ENCODE results near the gene PTPRG.

DNA sequence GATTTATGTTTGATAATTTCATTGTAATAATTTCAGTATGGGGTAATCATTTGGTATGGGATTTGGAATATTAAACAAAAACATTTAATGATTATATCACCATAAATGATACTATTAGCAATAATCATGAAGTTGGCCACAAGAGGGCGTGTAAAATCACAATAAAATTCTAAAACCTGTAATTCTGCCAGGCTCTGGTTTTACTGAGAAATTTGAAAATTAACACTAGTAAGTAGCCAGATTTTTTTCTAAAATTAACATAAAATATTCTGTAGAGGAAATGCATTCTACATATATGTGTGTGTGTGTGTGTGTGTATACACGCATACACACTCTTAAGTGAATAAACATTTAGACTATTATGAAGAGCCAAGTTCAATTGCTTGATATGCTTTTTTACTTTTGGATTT, 771.5 kb downstream of the PTPRG start:
- TF ChIP-seq POLR2A (IDR thresholded peaks at IDR 0.05; ENCODE audit: low read depth, low read length) = no peak
- no peak for TF ChIP-seq JUND (IDR thresholded peaks at IDR 0.05; ENCODE audit: low read depth, low read length)
- no peak for TF ChIP-seq RFX5 (IDR thresholded peaks at IDR 0.05; ENCODE audit: low read depth, low read length)
- no peak for TF ChIP-seq ZBTB11 (CRISPR knock-in tag; IDR thresholded peaks at IDR 0.05)
- TF ChIP-seq SUZ12 (IDR thresholded peaks at IDR 0.05; ENCODE audit: unreplicated experiment) = no peak
- TF ChIP-seq, protein P1, sequence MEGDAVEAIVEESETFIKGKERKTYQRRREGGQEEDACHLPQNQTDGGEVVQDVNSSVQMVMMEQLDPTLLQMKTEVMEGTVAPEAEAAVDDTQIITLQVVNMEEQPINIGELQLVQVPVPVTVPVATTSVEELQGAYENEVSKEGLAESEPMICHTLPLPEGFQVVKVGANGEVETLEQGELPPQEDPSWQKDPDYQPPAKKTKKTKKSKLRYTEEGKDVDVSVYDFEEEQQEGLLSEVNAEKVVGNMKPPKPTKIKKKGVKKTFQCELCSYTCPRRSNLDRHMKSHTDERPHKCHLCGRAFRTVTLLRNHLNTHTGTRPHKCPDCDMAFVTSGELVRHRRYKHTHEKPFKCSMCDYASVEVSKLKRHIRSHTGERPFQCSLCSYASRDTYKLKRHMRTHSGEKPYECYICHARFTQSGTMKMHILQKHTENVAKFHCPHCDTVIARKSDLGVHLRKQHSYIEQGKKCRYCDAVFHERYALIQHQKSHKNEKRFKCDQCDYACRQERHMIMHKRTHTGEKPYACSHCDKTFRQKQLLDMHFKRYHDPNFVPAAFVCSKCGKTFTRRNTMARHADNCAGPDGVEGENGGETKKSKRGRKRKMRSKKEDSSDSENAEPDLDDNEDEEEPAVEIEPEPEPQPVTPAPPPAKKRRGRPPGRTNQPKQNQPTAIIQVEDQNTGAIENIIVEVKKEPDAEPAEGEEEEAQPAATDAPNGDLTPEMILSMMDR (IDR thresholded peaks at IDR 0.05 in 2 of 3, conservative IDR thresholded peaks at IDR 0.05 in 1 of 3; ENCODE audit: control insufficient read depth in 2 of 3, extremely low read depth in 1 of 3, insufficient read depth in 1 of 3, low read depth in 3 of 3, low read length in 3 of 3) = peak; percentile 37 to 51 (median 47); a peak in 5 of 6 replicates
